A673 (cell line): ENCODE results near the gene PPP5C. TPM values are rescaled to one million over a fixed set of nuclear protein-coding genes. Genes with fewer than 3 reads are reported as not detected.

ENCODE experiments used
- BruUV-seq: library from RNA; stranded (reverse); fragments of 400-500 nt; replicated peaks from 2 replicates; lab custom pipeline; 2021; lab: Mats Ljungman, UMichigan
- CTCF ChIA-PET: fragments of 300-600 bp; sonication (Branson Sonifier 250); formaldehyde crosslinking; loops from one replicate; lab custom pipeline; 2022; ENCODE audit warnings: antibody characterized with exemption; lab: Charles Lee
- POLR2A ChIA-PET: fragments of 300-600 bp; sonication (Branson Sonifier 250); formaldehyde crosslinking; loops from one replicate; lab custom pipeline; 2022; ENCODE audit warnings: antibody characterized with exemption; ENCODE audit not compliant: low non-redundant PET; lab: Charles Lee
- DNase-seq: peaks from one replicate; pipeline ENCODE4 v3.0.0-alpha.2; 2015; ENCODE audit warnings: low spot score
- H3K27ac ChIP-seq: fragments of 200-600 bp; sonication (generic); 2 replicates; pipeline ENCODE4 v1.5.1; 2016; ENCODE audit warnings: mixed run types, low read depth, mild to moderate bottlenecking, mixed read lengths, antibody characterized with exemption, low read length; ENCODE audit not compliant: poor library complexity, severe bottlenecking
- H3K27me3 ChIP-seq: fragments of 200-600 bp; sonication (generic); replicated peaks from 2 replicates; pipeline ENCODE4 v1.6.1; 2017; ENCODE audit warnings: mixed run types, low read depth, mild to moderate bottlenecking, mixed read lengths, antibody characterized with exemption, low read length; ENCODE audit not compliant: insufficient read depth, poor library complexity
- H3K36me3 ChIP-seq: fragments of 200-600 bp; sonication (generic); 2 replicates; pipeline ENCODE4 v1.6.1; 2016; ENCODE audit warnings: mixed run types, mild to moderate bottlenecking, mixed read lengths, antibody characterized with exemption, low read length; ENCODE audit not compliant: insufficient read depth, poor library complexity, severe bottlenecking
- H3K4me1 ChIP-seq: fragments of 200-600 bp; sonication (generic); 2 replicates; pipeline ENCODE4 v1.6.1; 2017; ENCODE audit warnings: mixed run types, mild to moderate bottlenecking, mixed read lengths, antibody characterized with exemption, low read length; ENCODE audit not compliant: insufficient read depth, poor library complexity, severe bottlenecking
- H3K4me3 ChIP-seq: fragments of 200-600 bp; sonication (generic); 2 replicates; pipeline ENCODE4 v1.5.1; 2016; ENCODE audit warnings: low read depth, mixed run types, mild to moderate bottlenecking, mixed read lengths, low read length; ENCODE audit not compliant: poor library complexity, severe bottlenecking
- H3K9me3 ChIP-seq: fragments of 200-600 bp; sonication (generic); 2 replicates; pipeline ENCODE4 v1.6.1; 2016; ENCODE audit warnings: mixed run types, low read depth, mild to moderate bottlenecking, mixed read lengths, antibody characterized with exemption, low read length; ENCODE audit not compliant: poor library complexity, severe bottlenecking
- EZH2 ChIP-seq: fragments of 200-600 bp; sonication (generic); IDR thresholded peaks from 2 replicates; pipeline ENCODE4 v1.6.1; 2017; ENCODE audit warnings: borderline replicate concordance, low read depth, mild to moderate bottlenecking, mixed read lengths, antibody characterized with exemption, low read length; ENCODE audit not compliant: poor library complexity, severe bottlenecking
- intact Hi-C: fragments of 100-400 bp; cut with micrococcal nuclease; formaldehyde crosslinking; loops from one replicate; pipeline ENCODE4 v1.10.0; 2022; ENCODE audit not compliant: unreplicated experiment
- total RNA-seq: library from RNA; stranded (reverse); gene quantifications from 2 replicates; pipeline ENCODE4 v1.2.3, GENCODE V29; 2021
- TF ChIP-seq, protein P1 (sequence below): fragments of 300-800, 200-600 bp; sonication (generic); conservative IDR thresholded peaks from 2 replicates; pipeline ENCODE4 v1.5.1; 2017; ENCODE audit warnings: low read depth, mild to moderate bottlenecking, antibody characterized with exemption, low read length, moderate library complexity, mixed read lengths

The PPP5C gene
- total RNA-seq, 1 experiment from 2014 or later, result 164 TPM

DNA sequence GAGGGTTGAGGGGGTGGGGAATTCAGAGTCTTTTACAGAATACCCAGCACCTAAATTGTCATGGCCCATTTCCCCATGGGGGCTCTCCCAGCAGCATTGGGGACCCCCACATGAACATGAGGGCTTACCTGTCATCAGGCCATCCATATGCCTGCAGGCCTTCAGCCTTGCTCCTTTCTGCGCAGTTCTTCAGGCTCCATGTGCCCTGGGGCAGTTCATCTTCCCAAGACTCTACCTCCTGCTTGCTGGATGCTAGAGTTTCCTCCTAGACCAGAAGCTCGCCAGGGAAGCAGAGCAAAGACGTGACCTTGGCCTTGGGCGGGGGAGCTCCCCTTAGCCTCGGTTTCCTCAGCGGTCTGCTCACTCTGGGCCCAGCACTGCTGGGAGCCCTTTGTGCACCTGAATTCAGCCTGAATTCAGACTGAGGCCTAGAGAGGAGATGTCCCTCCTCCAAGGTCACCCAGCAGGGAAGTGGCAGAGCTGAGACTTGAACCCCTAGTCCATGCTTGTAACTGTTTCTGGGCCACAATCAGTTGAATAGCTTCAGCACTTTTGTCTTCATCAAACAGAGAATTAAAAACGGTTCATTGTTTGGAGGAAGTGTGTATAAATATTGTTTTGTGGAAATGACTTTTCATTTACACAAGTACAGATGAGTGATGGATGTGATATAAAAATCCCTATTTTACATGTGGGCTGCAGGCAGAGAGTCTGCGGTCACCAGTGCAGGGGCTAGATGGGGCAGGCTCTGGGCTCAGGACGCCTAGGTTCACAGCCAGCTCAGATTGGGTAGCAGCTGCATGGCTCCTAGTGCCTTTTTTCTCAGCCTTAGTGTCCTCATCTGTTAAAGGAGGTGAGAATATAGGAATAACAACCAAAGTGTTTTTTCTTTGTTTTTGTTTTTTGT is 9.5 kb downstream of the PPP5C start:
- POLR2A ChIA-PET, result no interaction called here
- no TSS peak for BruUV-seq

GRCh38 chr19:46357846-46358583 is 11.1 kb downstream of the PPP5C start:
- Histone ChIP-seq H3K4me1 (no peaks in the 10 kb centered on the region), H3K36me3 (peaks cover 50% of the 10 kb centered on the region), H3K27ac (no peak overlapping the region), H3K9me3 (no peaks in the 10 kb centered on the region), H3K4me3 (no peak overlapping the region), H3K27me3 (no peaks in the 10 kb centered on the region)
- CTCF ChIA-PET, result interaction anchor here (1.1 kb wide), 1 partner anchor 93 kb away, joined by 3 read pairs; no protein-coding TSS in a partner anchor
- TF ChIP-seq EZH2, result no peak
- no TSS peak for BruUV-seq
- no peak for DNase-seq
- POLR2A ChIA-PET, result no interaction called here
- intact Hi-C loops, result no loop called here

More for the DNA sequence above, 9.5 kb downstream of the PPP5C start:
- intact Hi-C loops, result no loop called here
- no peak overlapping the region for H3K27ac ChIP-seq
- H3K27me3 ChIP-seq, result no peaks in the 10 kb centered on the region
- no peaks in the 10 kb centered on the region for H3K4me1 ChIP-seq
- no peak overlapping the region for H3K4me3 ChIP-seq
- H3K9me3 ChIP-seq, result no peaks in the 10 kb centered on the region
- no peak for DNase-seq
- CTCF ChIA-PET, result no interaction called here
- H3K36me3 ChIP-seq, result peaks cover 50% of the 10 kb centered on the region
- TF ChIP-seq, protein P1, sequence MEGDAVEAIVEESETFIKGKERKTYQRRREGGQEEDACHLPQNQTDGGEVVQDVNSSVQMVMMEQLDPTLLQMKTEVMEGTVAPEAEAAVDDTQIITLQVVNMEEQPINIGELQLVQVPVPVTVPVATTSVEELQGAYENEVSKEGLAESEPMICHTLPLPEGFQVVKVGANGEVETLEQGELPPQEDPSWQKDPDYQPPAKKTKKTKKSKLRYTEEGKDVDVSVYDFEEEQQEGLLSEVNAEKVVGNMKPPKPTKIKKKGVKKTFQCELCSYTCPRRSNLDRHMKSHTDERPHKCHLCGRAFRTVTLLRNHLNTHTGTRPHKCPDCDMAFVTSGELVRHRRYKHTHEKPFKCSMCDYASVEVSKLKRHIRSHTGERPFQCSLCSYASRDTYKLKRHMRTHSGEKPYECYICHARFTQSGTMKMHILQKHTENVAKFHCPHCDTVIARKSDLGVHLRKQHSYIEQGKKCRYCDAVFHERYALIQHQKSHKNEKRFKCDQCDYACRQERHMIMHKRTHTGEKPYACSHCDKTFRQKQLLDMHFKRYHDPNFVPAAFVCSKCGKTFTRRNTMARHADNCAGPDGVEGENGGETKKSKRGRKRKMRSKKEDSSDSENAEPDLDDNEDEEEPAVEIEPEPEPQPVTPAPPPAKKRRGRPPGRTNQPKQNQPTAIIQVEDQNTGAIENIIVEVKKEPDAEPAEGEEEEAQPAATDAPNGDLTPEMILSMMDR, result no peak
- no peak for TF ChIP-seq EZH2

DNA sequence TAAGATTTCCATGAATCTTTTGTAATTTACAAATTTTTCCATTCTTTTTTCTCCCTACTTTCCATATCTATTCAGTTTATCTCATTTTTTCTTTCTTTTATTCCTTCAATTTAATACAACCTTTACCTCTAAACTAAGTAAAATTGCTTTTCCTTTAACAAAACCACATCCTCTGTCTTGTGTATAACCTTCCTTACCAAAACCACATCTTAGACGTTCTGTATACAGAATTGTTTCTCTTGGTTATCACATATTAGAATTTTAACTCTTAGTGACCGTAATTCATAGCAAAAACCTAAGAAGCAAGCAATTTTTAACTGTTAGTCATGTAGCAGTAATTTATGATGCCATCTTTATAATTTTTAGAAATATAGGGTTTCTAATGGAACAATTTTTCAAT is 15.0 kb downstream of the PPP5C start:
- peaks cover 44% of the 10 kb centered on the region for H3K36me3 ChIP-seq
- no peaks in the 10 kb centered on the region for H3K4me1 ChIP-seq
- no TSS peak for BruUV-seq
- H3K9me3 ChIP-seq, result no peaks in the 10 kb centered on the region
- no peak for DNase-seq
- H3K27ac ChIP-seq, result no peak overlapping the region
- no peaks in the 10 kb centered on the region for H3K27me3 ChIP-seq
- no peak for TF ChIP-seq EZH2
- TF ChIP-seq, protein P1, result no peak
- intact Hi-C loops, result no loop called here
- no peak overlapping the region for H3K4me3 ChIP-seq
- CTCF ChIA-PET, result no interaction called here
- POLR2A ChIA-PET, result no interaction called here
